GM18519 (cell line): Measurements from ENCODE around the gene TRIM60.
"Not testable (repeated sequence)": the region's sequence is repeated elsewhere in the genome, so short reads cannot be mapped to it uniquely, and the experiment has no call there.

Experiments
- ATAC-seq: cut with Tn5 transposase; IDR thresholded peaks from one replicate; pipeline ENCODE4 v1.9.1; 2021; ENCODE audit warnings: mild to moderate bottlenecking, moderate library complexity; ENCODE audit not compliant: unreplicated experiment, low FRiP score

The TRIM60 gene

GRCh38 chr4:165031436-165032211 lies at the start of gene TRIM60:
TSS of gene TRIM60 (plus strand) at chr4:165031999. CDS start at chr4:165040073, 8,074 bp downstream.
- ATAC-seq, result no peak

GRCh38 chr4:164989471-164989870 lies 42.3 kb upstream of the TRIM60 start:
- ATAC-seq, result no peak

GRCh38 chr4:164990786-164991185 lies 41.0 kb upstream of the TRIM60 start:
- ATAC-seq, result not testable (repeated sequence)

- ATAC-seq, result not testable (repeated sequence)
Measured at GRCh38 chr4:164996123-164996522, 35.7 kb upstream of the TRIM60 start.

- no peak for ATAC-seq
Measured at GRCh38 chr4:164997324-164997723, 34.5 kb upstream of the TRIM60 start.

- ATAC-seq, result no peak
Measured at GRCh38 chr4:164997941-164998340, 33.9 kb upstream of the TRIM60 start.

GRCh38 chr4:164998526-164999080 lies 33.2 kb upstream of the TRIM60 start:
- not testable (repeated sequence) for ATAC-seq

- ATAC-seq, result not testable (repeated sequence)
Measured at GRCh38 chr4:165001957-165002356, 29.8 kb upstream of the TRIM60 start.

- ATAC-seq, result no peak
Measured at GRCh38 chr4:165005352-165005925, 26.4 kb upstream of the TRIM60 start.

- no peak for ATAC-seq
Measured at GRCh38 chr4:165006456-165006855, 25.3 kb upstream of the TRIM60 start.

- ATAC-seq, result no peak
Measured at GRCh38 chr4:165006886-165007285, 24.9 kb upstream of the TRIM60 start.

GRCh38 chr4:165009493-165010227 lies 22.1 kb upstream of the TRIM60 start:
- ATAC-seq, result peak; percentile 51

- no peak for ATAC-seq
Measured at GRCh38 chr4:165010487-165010886, 21.3 kb upstream of the TRIM60 start.

- no peak for ATAC-seq
Measured at GRCh38 chr4:165010991-165011390, 20.8 kb upstream of the TRIM60 start.

- ATAC-seq, result no peak
Measured at GRCh38 chr4:165011403-165011802, 20.4 kb upstream of the TRIM60 start.

- no peak for ATAC-seq
Measured at GRCh38 chr4:165013691-165014090, 18.1 kb upstream of the TRIM60 start.

- no peak for ATAC-seq
Measured at GRCh38 chr4:165016971-165017370, 14.8 kb upstream of the TRIM60 start.

GRCh38 chr4:165019995-165020394 lies 11.8 kb upstream of the TRIM60 start:
- ATAC-seq, result not testable (repeated sequence)

GRCh38 chr4:165025782-165026181 lies 6.0 kb upstream of the TRIM60 start:
- ATAC-seq, result not testable (repeated sequence)

- no peak for ATAC-seq
Measured at GRCh38 chr4:165027762-165028402, 3.9 kb upstream of the TRIM60 start.

- ATAC-seq, result no peak
Measured at GRCh38 chr4:165048170-165048569, 16.4 kb downstream of the TRIM60 start.
